ENCODE measurements around the gene WLS.
"Not testable (repeated sequence)": the region's sequence is repeated elsewhere in the genome, so short reads cannot be mapped to it uniquely, and the experiment has no call there.

DNA sequence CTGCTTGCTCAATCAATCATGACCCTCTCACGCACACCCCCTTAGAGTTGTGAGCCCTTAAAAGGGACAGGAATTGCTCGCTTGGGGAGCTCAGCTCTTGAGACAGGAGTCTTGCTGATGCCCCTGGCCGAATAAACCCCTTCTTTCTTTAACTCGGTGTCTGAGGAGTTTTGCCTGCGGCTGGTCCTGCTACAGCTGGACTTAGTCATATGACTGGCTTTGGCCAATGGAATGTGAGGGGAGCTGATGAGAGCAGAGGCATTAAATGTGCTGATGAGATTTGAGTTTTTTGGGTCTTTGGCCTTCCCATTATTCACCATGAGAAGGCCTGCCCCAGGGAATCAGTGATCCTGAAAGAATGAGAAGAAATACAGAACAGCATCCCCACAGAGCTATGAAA is 24.5 kb upstream of the WLS start:
- not testable (repeated sequence) for TF ChIP-seq POLR2AphosphoS5 (IDR thresholded peaks at IDR 0.05); POLR2A (IDR thresholded peaks at IDR 0.05; ENCODE audit: low read depth)
- TF ChIP-seq, protein P1, sequence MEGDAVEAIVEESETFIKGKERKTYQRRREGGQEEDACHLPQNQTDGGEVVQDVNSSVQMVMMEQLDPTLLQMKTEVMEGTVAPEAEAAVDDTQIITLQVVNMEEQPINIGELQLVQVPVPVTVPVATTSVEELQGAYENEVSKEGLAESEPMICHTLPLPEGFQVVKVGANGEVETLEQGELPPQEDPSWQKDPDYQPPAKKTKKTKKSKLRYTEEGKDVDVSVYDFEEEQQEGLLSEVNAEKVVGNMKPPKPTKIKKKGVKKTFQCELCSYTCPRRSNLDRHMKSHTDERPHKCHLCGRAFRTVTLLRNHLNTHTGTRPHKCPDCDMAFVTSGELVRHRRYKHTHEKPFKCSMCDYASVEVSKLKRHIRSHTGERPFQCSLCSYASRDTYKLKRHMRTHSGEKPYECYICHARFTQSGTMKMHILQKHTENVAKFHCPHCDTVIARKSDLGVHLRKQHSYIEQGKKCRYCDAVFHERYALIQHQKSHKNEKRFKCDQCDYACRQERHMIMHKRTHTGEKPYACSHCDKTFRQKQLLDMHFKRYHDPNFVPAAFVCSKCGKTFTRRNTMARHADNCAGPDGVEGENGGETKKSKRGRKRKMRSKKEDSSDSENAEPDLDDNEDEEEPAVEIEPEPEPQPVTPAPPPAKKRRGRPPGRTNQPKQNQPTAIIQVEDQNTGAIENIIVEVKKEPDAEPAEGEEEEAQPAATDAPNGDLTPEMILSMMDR (IDR thresholded peaks at IDR 0.05), result not testable (repeated sequence)

All from esophagus muscularis mucosa (tissue), 3 donors.